Activated gamma-delta T cell treated with anti-CD3 and anti-CD28 coated beads, Interleukin-2, amount 50 U/mL, for 16 hours (primary cell): ENCODE measurements around the gene COG7.

Experiments used
- DNase-seq: peaks from one replicate; pipeline ENCODE4 v3.0.0-alpha.2; 2020; ENCODE audit warnings: low read depth

The COG7 gene

GRCh38 chr16:23359092-23359760 lies 93.8 kb downstream of the COG7 start:
- DNase-seq, result no peak

- DNase-seq, result no peak
Measured at GRCh38 chr16:23357761-23358290, 95.2 kb downstream of the COG7 start.

DNA sequence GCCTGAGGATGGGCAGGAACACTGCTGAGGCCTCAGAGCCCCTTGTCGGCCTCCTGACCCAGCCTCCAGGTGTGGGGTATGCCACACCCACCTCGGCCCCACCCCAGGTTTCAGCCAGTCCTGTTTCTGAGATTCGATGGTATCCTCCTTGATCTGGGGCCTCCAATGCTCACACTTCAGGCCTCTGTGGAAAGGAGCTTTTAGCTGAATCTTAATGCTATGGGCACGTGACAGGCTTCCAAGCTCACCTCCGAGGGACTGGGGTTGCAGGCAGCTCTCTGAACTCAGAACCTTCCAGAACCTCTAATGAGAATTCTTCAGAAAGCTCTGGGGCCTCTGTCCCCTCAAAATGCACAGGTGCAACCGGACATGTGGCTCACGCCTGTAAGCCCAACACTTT lies 96.0 kb downstream of the COG7 start:
- no peak for DNase-seq

- no peak for DNase-seq
Measured at GRCh38 chr16:23355106-23355670, 97.8 kb downstream of the COG7 start.

- no peak for DNase-seq
Measured at GRCh38 chr16:23354246-23354645, 98.7 kb downstream of the COG7 start.

DNA sequence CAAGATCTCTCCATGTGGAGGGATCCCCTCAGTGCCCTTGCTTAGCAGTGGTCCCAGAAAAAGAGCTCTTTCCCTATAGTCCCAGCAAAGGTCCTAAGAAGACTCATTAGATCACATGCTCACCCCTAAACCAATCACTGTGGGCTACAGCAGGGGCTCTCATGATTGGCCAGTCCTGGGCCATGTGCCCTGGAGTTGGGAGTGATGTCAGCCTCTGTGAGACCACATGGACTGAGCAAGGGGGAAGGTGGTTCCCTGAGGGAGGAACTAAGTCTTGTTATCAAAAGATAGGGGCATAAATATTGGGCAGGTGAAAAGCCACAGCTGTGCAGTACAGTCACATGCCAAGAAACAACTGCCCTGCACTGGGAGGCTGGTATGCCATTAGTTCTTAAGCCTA lies 99.5 kb downstream of the COG7 start:
- no peak for DNase-seq

GRCh38 chr16:23351360-23351759 lies 101.6 kb downstream of the COG7 start:
- DNase-seq, result no peak

- DNase-seq, result no peak
Measured at GRCh38 chr16:23348579-23349469, 104.2 kb downstream of the COG7 start.

DNA sequence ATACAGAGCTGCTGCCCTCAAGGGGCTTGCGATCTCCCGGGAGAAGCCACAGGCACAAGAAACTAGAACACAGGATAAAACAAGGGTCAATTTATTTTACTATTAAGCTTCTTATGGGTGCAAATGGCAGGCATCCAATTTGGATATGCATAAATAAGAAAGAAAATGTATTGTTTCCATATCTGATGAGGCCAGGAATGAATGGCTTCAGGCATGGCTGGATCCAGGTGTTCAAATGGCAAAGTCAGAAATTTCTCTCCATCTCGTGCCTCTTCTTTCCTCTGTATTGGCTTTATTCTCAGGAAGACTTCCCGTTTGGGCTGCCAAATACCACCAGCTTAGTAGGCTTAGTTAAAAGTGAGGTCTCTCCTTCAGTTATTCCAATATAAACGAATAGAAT lies 107.8 kb downstream of the COG7 start:
- DNase-seq, result no peak

- DNase-seq, result no peak
Measured at GRCh38 chr16:23343643-23344612, 109.1 kb downstream of the COG7 start.

DNA sequence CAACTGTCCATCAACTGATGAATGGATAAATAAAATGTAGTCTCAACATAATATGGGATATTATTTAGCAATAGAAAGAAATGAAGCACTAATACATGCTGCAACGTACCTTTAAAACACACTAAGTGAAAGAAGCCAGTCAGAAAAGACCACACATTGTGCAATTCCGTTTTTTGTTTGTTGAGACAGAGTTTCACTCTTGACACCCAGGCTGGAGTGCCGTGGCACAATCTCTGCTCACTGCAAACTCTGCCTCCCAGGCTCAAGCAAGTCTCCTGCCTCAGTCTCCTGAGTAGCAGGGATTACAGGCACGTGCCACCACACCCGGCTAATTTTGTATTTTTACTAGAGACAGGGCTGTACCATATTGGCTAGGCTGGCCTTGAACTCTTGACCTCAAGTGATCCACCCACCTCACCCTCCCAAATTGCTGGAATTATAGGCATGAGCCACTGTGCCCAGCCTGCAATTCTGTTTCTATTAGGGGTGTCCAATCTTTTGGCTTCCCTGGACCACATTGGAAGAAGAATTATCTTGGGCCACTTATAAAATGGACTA lies 110.8 kb downstream of the COG7 start:
- DNase-seq, result no peak

DNA sequence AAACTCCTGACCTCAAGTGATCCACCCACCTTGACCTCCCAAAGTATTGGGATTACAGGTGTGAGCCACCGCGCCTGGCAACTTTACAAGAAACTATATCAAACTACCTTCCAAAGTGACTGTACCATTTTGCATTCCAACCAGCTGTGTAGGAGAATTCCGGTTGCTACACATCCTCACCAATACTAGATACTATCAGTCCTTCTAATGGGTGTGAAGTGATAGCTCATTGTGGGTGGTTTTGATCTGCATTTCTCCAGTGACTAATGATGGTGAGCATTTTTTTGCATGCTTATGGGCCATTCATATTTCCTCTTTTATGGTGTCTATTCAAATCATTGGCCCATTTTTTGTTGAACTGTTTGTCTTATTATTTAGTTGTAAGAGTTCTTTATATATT lies 113.2 kb downstream of the COG7 start:
- DNase-seq, result no peak
